Dermis blood vessel endothelial cell (primary cell): ENCODE results near the gene GGTLC2. TPM values are rescaled to one million over a fixed set of nuclear protein-coding genes. Genes with fewer than 3 reads are reported as not detected.
"Not testable (repeated sequence)": the region's sequence is repeated elsewhere in the genome, so short reads cannot be mapped to it uniquely, and the experiment has no call there.

Experiments used
- DNase-seq: peaks from one replicate; pipeline ENCODE4 v3.0.0; 2010
- total RNA-seq: library from RNA; depleted of rRNA; stranded (reverse); fragments of >200 nt; gene quantifications from 2 replicates; pipeline ENCODE4 v1.2.3, GENCODE V29; 2014

The GGTLC2 gene
- total RNA-seq, 1 donor from 2014 or later: not detected

DNA sequence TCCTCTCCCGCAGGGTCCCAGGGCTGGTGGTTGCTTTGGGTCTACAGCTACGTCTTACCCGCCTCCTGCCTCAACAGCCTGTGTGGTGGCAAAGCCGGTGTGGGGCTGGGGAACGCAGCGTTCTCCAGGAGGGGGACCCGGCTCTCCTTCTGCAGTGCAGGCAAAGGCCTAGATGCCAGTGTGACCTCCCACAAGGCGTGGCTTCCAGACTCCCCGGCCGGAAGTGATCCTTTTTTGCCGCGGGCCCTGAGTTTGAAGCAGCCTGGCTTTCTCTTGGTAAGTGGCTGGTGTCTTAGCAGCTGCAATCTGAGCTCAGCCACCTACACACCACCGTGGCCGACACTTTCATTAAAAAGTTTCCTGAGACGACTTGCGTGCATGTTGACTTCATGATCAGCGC is 6.1 kb upstream of the GGTLC2 start:
- not testable (repeated sequence) for DNase-seq

DNA sequence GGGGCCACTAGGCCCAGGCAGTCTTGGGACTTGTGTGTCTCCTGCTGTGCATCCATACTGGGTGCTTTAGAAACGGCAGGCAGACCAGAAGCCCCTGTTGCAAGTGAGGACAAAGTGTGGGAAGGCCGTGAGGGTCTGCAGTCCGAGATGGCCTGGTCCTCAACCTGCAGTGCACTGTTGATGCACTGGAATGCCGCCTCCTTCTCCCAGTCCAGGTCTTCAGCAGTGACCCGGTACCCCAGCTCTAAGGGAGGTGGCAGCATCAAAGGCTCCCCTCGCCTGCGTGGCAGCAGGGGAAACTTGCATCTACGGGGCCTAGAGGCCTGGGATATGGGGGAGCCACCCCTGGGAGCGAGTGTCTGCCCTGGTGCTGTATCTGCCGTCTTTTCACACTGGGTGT is 2.2 kb upstream of the GGTLC2 start:
- not testable (repeated sequence) for DNase-seq

GRCh38 chr22:22645969-22646368 is 1.6 kb downstream of the GGTLC2 start:
- not testable (repeated sequence) for DNase-seq

DNA sequence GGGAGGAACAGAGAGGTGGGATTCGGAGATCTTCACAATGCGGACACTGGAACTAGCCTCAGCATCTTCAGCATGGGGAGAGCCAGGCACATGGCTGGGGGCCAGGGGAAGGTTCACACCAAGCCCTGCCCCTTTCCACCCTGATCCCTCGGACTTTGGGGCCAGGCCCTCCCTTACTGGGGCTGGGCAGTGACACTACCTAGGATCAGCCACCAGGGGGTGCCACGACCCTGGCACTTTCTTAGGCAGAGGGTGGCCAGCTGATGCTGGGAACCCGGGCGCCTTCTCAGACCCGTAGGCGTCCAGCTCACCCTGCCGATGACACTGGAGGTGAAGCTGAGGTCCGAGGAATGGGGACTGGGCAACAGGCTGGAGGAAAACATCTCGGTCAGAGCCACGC is 3.5 kb downstream of the GGTLC2 start:
- DNase-seq: not testable (repeated sequence)

DNA sequence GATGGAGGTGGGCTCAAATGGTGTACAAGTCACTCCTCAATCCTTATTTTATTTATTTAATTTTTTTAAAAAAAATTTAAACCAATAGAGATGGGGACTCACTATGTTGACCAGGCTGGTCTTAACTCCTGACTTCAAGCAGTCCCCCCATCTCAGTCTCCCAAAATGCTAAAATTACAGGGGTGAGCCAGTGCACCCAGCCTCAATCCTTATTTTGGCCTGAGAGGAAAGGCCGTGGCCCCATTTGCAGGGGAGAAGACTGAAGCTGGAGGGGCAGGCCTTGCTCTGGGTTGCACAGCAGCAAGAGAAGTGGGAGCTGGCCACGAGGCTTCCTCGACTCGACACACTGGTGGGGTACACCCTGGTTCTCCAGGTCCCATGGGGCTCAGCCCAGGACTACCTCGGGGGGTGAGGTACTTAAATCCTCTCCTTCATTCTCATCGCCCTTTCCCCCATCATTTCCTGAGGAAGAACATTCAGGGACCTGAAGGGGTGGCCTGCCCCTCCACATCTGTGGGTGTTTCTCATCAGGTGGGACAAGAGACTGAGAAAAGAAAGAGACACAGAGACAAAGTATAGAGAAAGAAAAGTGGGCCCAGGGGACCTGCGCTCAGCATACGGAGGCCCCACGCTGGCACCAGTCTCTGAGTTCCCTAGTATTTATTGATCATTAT is 4.6 kb downstream of the GGTLC2 start:
- DNase-seq: not testable (repeated sequence)

GRCh38 chr22:22649761-22650160 is 5.3 kb downstream of the GGTLC2 start:
- not testable (repeated sequence) for DNase-seq

GRCh38 chr22:22650398-22650797 is 6.0 kb downstream of the GGTLC2 start:
- not testable (repeated sequence) for DNase-seq

- DNase-seq: not testable (repeated sequence)
These were observed 6.5 kb downstream of the GGTLC2 start for GRCh38 chr22:22650803-22651515.

- DNase-seq: not testable (repeated sequence)
These were observed 7.2 kb downstream of the GGTLC2 start for GRCh38 chr22:22651593-22651992.

- DNase-seq: not testable (repeated sequence)
These were observed 7.7 kb downstream of the GGTLC2 start for GRCh38 chr22:22652102-22652501.

DNA sequence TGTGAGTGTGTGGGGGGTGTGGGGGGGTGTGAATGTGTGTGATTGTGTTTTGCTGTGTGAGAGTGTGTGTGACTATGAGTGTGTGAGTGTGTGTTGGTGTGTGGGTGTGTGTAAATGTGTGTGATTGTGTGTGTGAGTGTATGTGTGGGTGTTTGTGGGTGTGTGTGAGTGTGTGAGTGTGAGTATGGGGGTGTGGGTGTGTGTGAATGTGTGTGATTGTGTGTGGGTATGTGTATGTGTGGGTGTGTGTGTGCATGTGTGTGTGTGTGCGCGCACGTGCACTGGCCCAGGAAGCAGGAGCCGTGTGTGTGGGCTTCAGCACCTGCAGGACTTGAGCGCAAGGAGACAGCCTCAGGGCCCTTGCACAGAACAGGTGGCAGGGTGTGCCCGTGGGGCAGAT is 8.2 kb downstream of the GGTLC2 start:
- DNase-seq: not testable (repeated sequence)

DNA sequence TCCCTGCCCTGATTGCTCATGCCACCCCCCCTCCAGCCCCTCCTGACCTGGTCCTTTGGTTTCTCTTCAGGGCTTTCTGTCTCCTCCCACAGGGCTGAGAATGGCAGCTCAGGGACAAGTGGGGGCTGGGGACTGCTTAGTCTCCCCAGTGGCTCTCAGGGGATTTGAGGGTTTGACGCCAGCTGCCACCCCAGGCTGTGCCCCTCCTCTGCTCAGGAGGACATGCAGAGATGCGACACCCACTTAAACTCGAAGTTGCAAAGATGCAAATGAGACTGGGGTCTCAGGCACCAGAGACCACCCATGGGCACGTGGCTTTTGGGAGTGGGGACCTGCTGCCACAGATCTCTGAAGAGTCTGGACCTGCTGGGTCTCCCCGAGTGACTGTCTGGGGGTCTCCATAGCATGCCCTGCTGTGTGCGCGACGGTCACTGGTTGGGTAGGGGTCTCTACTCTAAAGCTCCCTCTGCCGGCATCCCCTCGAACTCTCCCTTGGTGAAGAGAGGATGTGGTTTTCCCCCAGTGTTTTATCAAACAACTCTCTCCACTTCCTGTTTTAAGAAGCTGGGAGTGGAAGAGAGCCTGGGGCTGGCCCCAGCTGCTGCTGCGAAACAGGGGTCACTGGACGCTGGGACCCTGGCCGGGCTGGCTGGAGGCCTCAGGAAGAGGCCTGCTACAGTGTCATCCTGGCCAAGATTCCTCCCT is 9.4 kb downstream of the GGTLC2 start:
- not testable (repeated sequence) for DNase-seq

DNA sequence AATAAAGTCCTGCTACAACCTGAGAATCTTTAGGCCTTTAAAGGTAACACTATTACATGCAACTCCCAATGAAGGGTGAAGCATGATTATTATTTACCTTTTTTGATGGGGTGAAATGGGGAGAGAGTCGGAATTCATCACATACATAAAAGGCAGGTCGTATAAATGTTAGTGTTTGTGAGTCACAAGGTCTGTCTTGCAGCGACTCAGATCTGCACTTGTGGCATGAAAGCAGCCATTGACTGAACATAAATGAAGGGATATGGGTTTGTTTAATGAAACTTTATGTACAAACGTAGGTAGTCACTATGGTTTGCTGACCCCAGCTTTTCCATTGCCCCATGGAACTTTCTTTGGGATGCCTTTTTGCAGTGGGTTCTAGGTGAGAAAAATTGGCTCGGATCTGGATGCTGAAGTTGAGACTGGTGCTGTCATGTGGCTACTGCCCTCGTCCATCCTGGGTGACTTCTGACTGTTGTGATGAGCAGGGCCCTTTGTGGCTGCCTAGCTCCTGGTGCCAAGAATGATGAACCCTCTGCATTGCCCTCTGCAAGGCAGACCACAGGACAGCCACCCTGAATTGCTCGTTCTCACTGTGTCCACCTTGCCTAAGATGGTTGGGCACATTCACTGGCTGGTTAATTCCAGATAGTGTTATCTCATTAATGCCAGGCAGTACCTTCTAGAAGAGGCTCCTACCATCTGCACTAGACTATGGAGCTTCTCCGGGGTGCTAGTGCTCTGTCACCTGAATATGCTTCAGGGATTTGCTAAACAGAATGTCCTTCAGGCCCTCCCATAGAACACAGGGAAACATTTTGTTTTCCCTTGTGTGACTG is 11.3 kb downstream of the GGTLC2 start:
- DNase-seq: no peak

- no peak for DNase-seq
These were observed 13.3 kb downstream of the GGTLC2 start for GRCh38 chr22:22657712-22658111.

DNA sequence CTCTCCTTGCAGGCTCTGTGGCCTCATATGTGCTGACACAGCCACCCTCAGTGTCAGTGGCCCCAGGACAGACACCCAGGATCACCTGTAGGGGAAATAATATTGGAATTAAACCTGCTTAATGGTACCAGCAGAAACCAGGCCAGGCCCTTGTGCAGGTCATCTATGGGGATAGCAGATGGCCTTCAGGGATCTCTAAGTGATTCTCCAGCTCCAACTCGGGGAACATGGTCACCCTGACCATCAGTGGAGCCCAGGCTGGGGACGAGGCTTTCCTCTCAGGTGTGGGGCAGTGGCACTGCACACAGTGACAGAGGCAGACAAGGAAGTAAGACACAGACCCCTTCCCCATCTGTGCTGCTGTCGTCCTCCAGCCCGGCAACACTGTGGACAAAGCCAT is 16.9 kb downstream of the GGTLC2 start:
- DNase-seq: no peak

- no peak for DNase-seq
These were observed 17.7 kb downstream of the GGTLC2 start for GRCh38 chr22:22662095-22662494.

- no peak for DNase-seq
These were observed 19.7 kb downstream of the GGTLC2 start for GRCh38 chr22:22663861-22664800.

DNA sequence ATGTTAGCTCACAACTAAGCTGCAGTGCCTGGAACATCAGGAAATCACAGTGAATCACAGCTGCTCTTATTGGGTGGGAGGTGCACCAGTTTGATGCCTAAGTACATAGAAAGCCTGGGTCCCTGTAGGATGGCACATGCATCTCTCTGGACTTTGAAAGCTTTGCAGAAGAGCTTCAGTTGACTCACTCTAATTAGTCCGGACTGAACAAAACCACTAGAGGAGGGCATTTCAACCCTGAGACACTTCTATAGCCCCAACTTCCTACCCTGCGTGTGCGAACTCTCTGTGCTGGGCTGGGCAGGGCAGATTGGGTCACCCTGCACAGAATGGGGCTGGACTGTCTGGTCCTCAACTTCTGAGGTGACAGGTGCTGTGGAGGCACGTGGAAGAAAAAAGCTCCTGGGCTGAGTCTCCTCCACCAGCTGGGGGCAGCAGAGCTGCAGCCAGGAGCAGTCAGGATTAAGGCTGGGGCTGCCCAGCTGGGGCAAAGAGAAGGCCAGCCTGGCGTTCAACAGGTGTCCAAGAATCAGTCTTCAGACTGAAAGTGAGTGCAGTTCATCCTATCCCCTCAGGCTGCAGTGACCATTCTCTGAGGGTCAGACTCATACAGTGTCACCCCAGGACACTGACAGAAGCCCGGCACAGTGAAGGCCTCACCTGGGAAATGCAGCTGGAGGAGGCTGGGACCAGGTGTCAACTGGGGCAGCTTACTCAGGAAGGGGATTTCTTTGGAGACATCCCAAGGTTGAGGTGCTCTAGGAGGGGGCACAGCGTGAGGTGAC is 22.1 kb downstream of the GGTLC2 start:
- peak; percentile 50 for DNase-seq

- no peak for DNase-seq
These were observed 23.8 kb downstream of the GGTLC2 start for GRCh38 chr22:22667966-22668880.
